Measurements from ENCODE around the gene RNF34.

GRCh38 chr12:121451961-121452339 is 52.0 kb downstream of the RNF34 start:
- TF ChIP-seq, protein P1, sequence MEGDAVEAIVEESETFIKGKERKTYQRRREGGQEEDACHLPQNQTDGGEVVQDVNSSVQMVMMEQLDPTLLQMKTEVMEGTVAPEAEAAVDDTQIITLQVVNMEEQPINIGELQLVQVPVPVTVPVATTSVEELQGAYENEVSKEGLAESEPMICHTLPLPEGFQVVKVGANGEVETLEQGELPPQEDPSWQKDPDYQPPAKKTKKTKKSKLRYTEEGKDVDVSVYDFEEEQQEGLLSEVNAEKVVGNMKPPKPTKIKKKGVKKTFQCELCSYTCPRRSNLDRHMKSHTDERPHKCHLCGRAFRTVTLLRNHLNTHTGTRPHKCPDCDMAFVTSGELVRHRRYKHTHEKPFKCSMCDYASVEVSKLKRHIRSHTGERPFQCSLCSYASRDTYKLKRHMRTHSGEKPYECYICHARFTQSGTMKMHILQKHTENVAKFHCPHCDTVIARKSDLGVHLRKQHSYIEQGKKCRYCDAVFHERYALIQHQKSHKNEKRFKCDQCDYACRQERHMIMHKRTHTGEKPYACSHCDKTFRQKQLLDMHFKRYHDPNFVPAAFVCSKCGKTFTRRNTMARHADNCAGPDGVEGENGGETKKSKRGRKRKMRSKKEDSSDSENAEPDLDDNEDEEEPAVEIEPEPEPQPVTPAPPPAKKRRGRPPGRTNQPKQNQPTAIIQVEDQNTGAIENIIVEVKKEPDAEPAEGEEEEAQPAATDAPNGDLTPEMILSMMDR (IDR thresholded peaks at IDR 0.05), result no peak
- TF ChIP-seq POLR2A (IDR thresholded peaks at IDR 0.05), result no peak

Data from Peyer's patch (tissue), 4 donors.